AG09319 (cell line): ENCODE results near the gene LCN10.

Source experiments
- DNase-seq: peaks from one replicate; pipeline ENCODE4 v3.0.0-alpha.2; 2010; ENCODE audit warnings: low read depth; ENCODE audit errors: extremely low read depth
- CTCF ChIP-seq: IDR thresholded peaks from 2 replicates; pipeline ENCODE4 v1.5.1; 2011; ENCODE audit warnings: low read depth, mild to moderate bottlenecking, inconsistent platforms, low read length, moderate library complexity

The LCN10 gene

GRCh38 chr9:136738960-136739359 lies 3.8 kb downstream of the LCN10 start:
- DNase-seq: no peak
- no peak for TF ChIP-seq CTCF

GRCh38 chr9:136735812-136736480 lies 6.8 kb downstream of the LCN10 start:
- TF ChIP-seq CTCF: no peak

GRCh38 chr9:136734837-136735496 lies 7.8 kb downstream of the LCN10 start:
- no peak for DNase-seq
- no peak for TF ChIP-seq CTCF

More at GRCh38 chr9:136735812-136736480, 6.8 kb downstream of the LCN10 start:
- no peak for DNase-seq

GRCh38 chr9:136733611-136734010 lies 9.1 kb downstream of the LCN10 start:
- DNase-seq: no peak
- no peak for TF ChIP-seq CTCF

GRCh38 chr9:136732444-136733178 lies 10.1 kb downstream of the LCN10 start:
- no peak for TF ChIP-seq CTCF
- DNase-seq: no peak

- no peak for DNase-seq
- no peak for TF ChIP-seq CTCF
These were observed 12.8 kb downstream of the LCN10 start for GRCh38 chr9:136729926-136730325.

GRCh38 chr9:136729144-136729543 lies 13.6 kb downstream of the LCN10 start:
- TF ChIP-seq CTCF: no peak
- DNase-seq: no peak
